IMR-90 (cell line): ENCODE data around the gene ATP13A1. TPM values are rescaled to one million over a fixed set of nuclear protein-coding genes. Genes with fewer than 3 reads are reported as not detected.

ENCODE experiments used
- ATAC-seq: fragments of 200-7000 bp; cut with Tn5 transposase; 2 replicates; pipeline ENCODE4 v1.9.1; 2020; ENCODE audit warnings: low read depth, mild to moderate bottlenecking, moderate library complexity
- BruUV-seq: library from RNA; stranded (reverse); fragments of 400-500 nt; replicated peaks from 2 replicates; lab custom pipeline; 2021; lab: Mats Ljungman, UMichigan
- CTCF ChIA-PET: fragments of 300-600 bp; formaldehyde crosslinking; extraction: SDS; loops from one replicate; lab custom pipeline; 2021; ENCODE audit warnings: antibody characterized with exemption; lab: Yijun Ruan, JAX
- POLR2A ChIA-PET: fragments of 300-600 bp; sonication (Branson Sonifier 250); formaldehyde crosslinking; loops from one replicate; lab custom pipeline; 2022; ENCODE audit warnings: antibody characterized with exemption; ENCODE audit not compliant: unreplicated experiment; lab: Charles Lee
- DNase-seq: peaks from one replicate; pipeline ENCODE4 v3.0.0; 2013
- H2AFZ ChIP-seq: replicated peaks from 2 replicates; pipeline ENCODE3; 2013; ENCODE audit warnings: low read length, mild to moderate bottlenecking; ENCODE audit not compliant: poor library complexity
- H2AK5ac ChIP-seq: 2 replicates; pipeline ENCODE4 v1.6.1; 2013; ENCODE audit warnings: low read depth, low read length, inconsistent platforms
- H2AK9ac ChIP-seq: replicated peaks from 2 replicates; pipeline ENCODE3; 2013; ENCODE audit warnings: mild to moderate bottlenecking, low read depth, low read length, moderate library complexity; ENCODE audit not compliant: poor library complexity
- H2BK120ac ChIP-seq: 2 replicates; pipeline ENCODE4 v1.6.1; 2013; ENCODE audit warnings: low read depth, low read length, inconsistent platforms
- H2BK15ac ChIP-seq: 3 replicates; pipeline ENCODE4 v1.6.1; 2013; ENCODE audit warnings: low read depth, low read length, inconsistent platforms
- H2BK20ac ChIP-seq: 2 replicates; pipeline ENCODE4 v1.6.1; 2013; ENCODE audit warnings: low read depth, mild to moderate bottlenecking, inconsistent platforms, low read length, moderate library complexity
- H2BK5ac ChIP-seq: 2 replicates; pipeline ENCODE4 v1.6.1; 2013; ENCODE audit warnings: mild to moderate bottlenecking, low read depth, low read length, inconsistent platforms; ENCODE audit not compliant: poor library complexity, severe bottlenecking
- H3K14ac ChIP-seq: replicated peaks from 2 replicates; pipeline ENCODE4 v1.6.1; 2013; ENCODE audit warnings: low read depth, low read length, inconsistent platforms
- H3K18ac ChIP-seq: 2 replicates; pipeline ENCODE4 v1.6.1; 2013; ENCODE audit warnings: low read depth, low read length, control low read depth
- H3K23ac ChIP-seq: 2 replicates; pipeline ENCODE4 v1.6.1; 2013; ENCODE audit warnings: low read depth, low read length, inconsistent platforms
- H3K27ac ChIP-seq: 2 replicates; pipeline ENCODE4 v1.5.1; 2013; ENCODE audit warnings: mild to moderate bottlenecking, control low read depth, low read length; ENCODE audit not compliant: insufficient read depth
- H3K27me3 ChIP-seq: 2 replicates; pipeline ENCODE4 v1.6.1; 2013; ENCODE audit warnings: low read length; ENCODE audit not compliant: control insufficient read depth, insufficient read depth
- H3K36me3 ChIP-seq: 2 replicates; pipeline ENCODE4 v1.6.1; 2013; ENCODE audit warnings: low read length, mixed read lengths; ENCODE audit not compliant: control insufficient read depth, insufficient read depth
- H3K4ac ChIP-seq: 2 replicates; pipeline ENCODE4 v1.6.1; 2013; ENCODE audit warnings: low read depth, low read length, inconsistent platforms
- H3K4me1 ChIP-seq: 2 replicates; pipeline ENCODE4 v1.6.1; 2013; ENCODE audit warnings: low read length, mixed read lengths; ENCODE audit not compliant: control insufficient read depth, insufficient read depth
- H3K4me2 ChIP-seq: 2 replicates; pipeline ENCODE4 v1.6.1; 2013; ENCODE audit warnings: low read depth, mild to moderate bottlenecking, control low read depth, low read length, moderate library complexity
- H3K4me3 ChIP-seq: 2 replicates; pipeline ENCODE4 v1.5.1; 2013; ENCODE audit warnings: low read depth, mild to moderate bottlenecking, control low read depth, low read length, moderate library complexity; ENCODE audit not compliant: insufficient read depth
- H3K56ac ChIP-seq: 2 replicates; pipeline ENCODE4 v1.6.1; 2013; ENCODE audit warnings: low read length, inconsistent platforms; ENCODE audit not compliant: insufficient read depth; ENCODE audit errors: extremely low read depth
- H3K79me1 ChIP-seq, 2 experiments: 2 replicates each; pipeline ENCODE4 v1.6.1; 2013; ENCODE audit warnings: low read length in 2 of 2, inconsistent platforms in 1 of 2, low read depth in 1 of 2
- H3K9ac ChIP-seq: 2 replicates; pipeline ENCODE4 v1.6.1; 2013; ENCODE audit warnings: low read depth, low read length, control low read depth
- H3K9me1 ChIP-seq: 2 replicates; pipeline ENCODE4 v1.6.1; 2013; ENCODE audit warnings: low read length, inconsistent platforms; ENCODE audit not compliant: insufficient read depth
- H3K9me3 ChIP-seq: 2 replicates; pipeline ENCODE4 v1.6.1; 2013; ENCODE audit warnings: low read length; ENCODE audit not compliant: control insufficient read depth, insufficient read depth
- H4K20me1 ChIP-seq: 2 replicates; pipeline ENCODE4 v1.6.1; 2013; ENCODE audit warnings: low read length, inconsistent platforms; ENCODE audit not compliant: insufficient read depth
- H4K5ac ChIP-seq: 2 replicates; pipeline ENCODE4 v1.6.1; 2013; ENCODE audit warnings: mild to moderate bottlenecking, low read depth, low read length, control low read depth
- H4K8ac ChIP-seq, 2 experiments: 2 replicates each; pipeline ENCODE4 v1.6.1; 2013; ENCODE audit warnings: low read depth in 2 of 2, low read length in 2 of 2, control low read depth in 1 of 2, inconsistent platforms in 1 of 2
- H4K91ac ChIP-seq: 2 replicates; pipeline ENCODE4 v1.6.1; 2013; ENCODE audit warnings: low read depth, low read length, inconsistent platforms; ENCODE audit not compliant: insufficient read depth
- MAFK ChIP-seq: IDR thresholded peaks from 2 replicates; pipeline ENCODE4 v1.6.1; 2012; ENCODE audit warnings: low read depth, low read length, improper control_type of control experiment
- NFE2L2 ChIP-seq: fragments of 150-350 bp; IDR thresholded peaks from 2 replicates; pipeline ENCODE4 v1.6.1; 2016; ENCODE audit warnings: low read depth, mild to moderate bottlenecking, low read length
- WGBS, 2 experiments: methylation state at CpG; one replicate each; pipeline versions ENCODE4 v1.1.5 to v1.1.7; 2013; ENCODE audit warnings: missing lambda C conversion rate in 2 of 2; ENCODE audit not compliant: insufficient read length in 1 of 2; ENCODE audit errors: extremely low coverage in 2 of 2; 5-methylcytosine and 5-hydroxymethylcytosine counted together
- dilution Hi-C: fragments of 300-500 bp; cut with HindIII; formaldehyde crosslinking; loops from one replicate; pipeline ENCODE4 v1.14.3; 2018; ENCODE audit warnings: low sequenced_read_pairs; ENCODE audit not compliant: unreplicated experiment
- in situ Hi-C: fragments of 300-500 bp; cut with MboI; formaldehyde crosslinking; loops from 3 replicates; pipeline ENCODE4 v1.14.3; 2019; ENCODE audit warnings: low sequenced_read_pairs, inconsistent platforms, mixed read lengths
- intact Hi-C: fragments of 100-400 bp; cut with micrococcal nuclease; formaldehyde crosslinking; loops from 2 replicates; pipeline ENCODE4 v1.10.0; 2022
- polyA plus RNA-seq, 3 experiments: library from polyadenylated mRNA; depleted of rRNA; stranded (reverse); fragments of >200 nt; gene quantifications; 2 replicates each; pipeline ENCODE4 v1.2.3, GENCODE V29; 2012; ENCODE audit warnings: low replicate concordance in 1 of 3
- total RNA-seq: library from RNA; depleted of rRNA; stranded (reverse); fragments of >200 nt; gene quantifications from 2 replicates; pipeline ENCODE4 v1.2.3, GENCODE V29; 2012

The ATP13A1 gene
- total and polyA plus RNA-seq, 2 of the 4 experiments (the other 2 are of a cell fraction), result 13.3 to 43.8 TPM

DNA sequence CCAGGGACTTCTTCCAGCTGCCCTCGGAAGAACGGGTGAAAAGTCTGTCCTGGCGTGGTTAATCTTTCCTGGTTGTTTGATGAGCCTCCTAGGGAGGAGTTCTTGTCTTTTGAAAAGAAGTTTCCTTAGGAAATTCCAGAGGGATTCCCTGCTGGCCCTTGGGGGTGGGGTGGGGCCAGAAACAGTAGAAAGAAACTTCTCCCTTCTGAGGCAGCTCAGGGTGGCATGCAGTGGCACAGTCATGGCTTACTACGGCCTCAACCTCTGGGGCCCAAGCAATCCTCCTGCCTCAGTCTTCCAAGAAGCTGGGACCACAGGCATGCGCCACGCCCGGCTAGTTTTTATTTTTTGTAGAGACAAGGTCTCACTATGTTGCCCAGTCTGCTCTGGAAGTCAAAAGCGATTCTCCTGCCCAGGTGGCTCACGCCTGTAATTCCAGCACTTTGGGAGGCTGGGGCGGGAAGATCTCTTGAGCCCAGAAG is 6.6 kb upstream of the ATP13A1 start:
- H3K79me1 ChIP-seq, result peaks cover 12% of the 10 kb centered on the region in 2 experiments; a peak in 3 of 4 replicates
- H3K14ac ChIP-seq, result no peak overlapping the region
- no peaks in the 10 kb centered on the region; the same call in 1 of the 2 replicates for H3K9me3 ChIP-seq
- 80% methylated on average over 6 of the region's 10 CpGs; no CpG with 5 or more reads in 1 of the 2 experiments for WGBS, 2 experiments
- no peak overlapping the region for H3K56ac ChIP-seq
- DNase-seq (no peak), ATAC-seq (no peak)
- H2BK15ac ChIP-seq, result no peak overlapping the region
- dilution Hi-C loops (no loop called here), intact Hi-C loops (no loop called here), in situ Hi-C loops (no loop called here)
- H2BK5ac ChIP-seq, result no peak overlapping the region
- BruUV-seq, result no TSS peak
- peaks cover 4% of the 10 kb centered on the region; the same call in 1 of the 2 replicates for H3K9me1 ChIP-seq
- TF ChIP-seq NFE2L2 (no peak), MAFK (no peak)
- H2AFZ ChIP-seq, result no peak overlapping the region
- no peaks in the 10 kb centered on the region for H4K20me1 ChIP-seq
- no peak overlapping the region for H4K5ac ChIP-seq
- no peak overlapping the region for H2BK20ac ChIP-seq
- no peak overlapping the region for H3K27ac ChIP-seq
- no peak overlapping the region for H3K18ac ChIP-seq
- H3K4me3 ChIP-seq, result peak overlapping the region; percentile 63; the same call in 1 of the 2 replicates
- no peak overlapping the region for H3K23ac ChIP-seq
- H3K9ac ChIP-seq, result no peak overlapping the region
- peaks cover 3% of the 10 kb centered on the region; the same call in 1 of the 2 replicates for H3K36me3 ChIP-seq
- H4K8ac ChIP-seq, result no peak overlapping the region
- H2AK5ac ChIP-seq, result no peak overlapping the region
- peaks cover 4% of the 10 kb centered on the region; the same call in 1 of the 2 replicates for H3K4me1 ChIP-seq
- POLR2A ChIA-PET, result no interaction called here
- no peaks in the 10 kb centered on the region for H3K27me3 ChIP-seq
- peak overlapping the region; percentile 35 for H2AK9ac ChIP-seq
- H2BK120ac ChIP-seq, result no peak overlapping the region
- 0 out of 2 replicates have a peak overlapping the region, but pooled peaks have one; percentile 97 for H3K4me2 ChIP-seq
- CTCF ChIA-PET, result interaction anchor here (0.6 kb wide), 2 partner anchors 8 to 1623 kb away, joined by 3 to 4 read pairs; no protein-coding TSS in a partner anchor
- no peak overlapping the region for H4K91ac ChIP-seq
- no peak overlapping the region for H3K4ac ChIP-seq
